Endothelial cell of umbilical vein (primary cell): ENCODE data around the gene ELK3. TPM values are rescaled to one million over a fixed set of nuclear protein-coding genes. Genes with fewer than 3 reads are reported as not detected.

Source experiments
- BruUV-seq: library from RNA; stranded (reverse); fragments of 400-500 nt; replicated peaks from 2 replicates; lab custom pipeline; 2021; lab: Mats Ljungman, UMichigan
- CTCF ChIA-PET: fragments of 300-600, 350-600 bp; sonication (Branson Sonifier 250); formaldehyde crosslinking; loops from one replicate; lab custom pipeline; 2021; ENCODE audit warnings: antibody characterized with exemption, inconsistent platforms; lab: Charles Lee
- POLR2A ChIA-PET: fragments of 300-600, 350-600 bp; sonication (Branson Sonifier 250); formaldehyde crosslinking; loops from one replicate; lab custom pipeline; 2021; ENCODE audit warnings: antibody characterized with exemption, inconsistent platforms; lab: Charles Lee
- DNase-seq: peaks from one replicate; pipeline ENCODE4 v3.0.0-alpha.2; 2011; ENCODE audit warnings: low read depth, low spot score
- FAIRE-seq: peaks from 2 replicates; lab custom pipeline; 2011; peaks lifted over from hg19 to GRCh38; lab: Jason Lieb, UNC
- H2AFZ ChIP-seq: 2 replicates; pipeline ENCODE4 v1.6.0; 2012; ENCODE audit warnings: low read depth, low read length, control low read depth, inconsistent platforms
- H3K27ac ChIP-seq: 2 replicates; pipeline ENCODE4 v1.5.1; 2011; ENCODE audit warnings: low read depth, mild to moderate bottlenecking, control low read depth, low read length, moderate library complexity; ENCODE audit not compliant: insufficient read depth
- H3K27me3 ChIP-seq, 2 experiments: 2 replicates each; pipeline versions ENCODE4 v1.6.0 to v1.6.1; 2011; ENCODE audit warnings: low read length in 2 of 2, mixed read lengths in 1 of 2; ENCODE audit not compliant: control insufficient read depth in 2 of 2, insufficient read depth in 2 of 2
- H3K36me3 ChIP-seq, 2 experiments: 2 replicates in 1 of 2; 3 replicates in 1 of 2; pipeline ENCODE4 v1.5.1; 2011; ENCODE audit warnings: low read length in 2 of 2, mild to moderate bottlenecking in 1 of 2, moderate library complexity in 1 of 2; ENCODE audit not compliant: control insufficient read depth in 2 of 2, insufficient read depth in 2 of 2; ENCODE audit errors: extremely low read depth in 1 of 2
- H3K4me1 ChIP-seq: 3 replicates; pipeline ENCODE4 v1.5.1; 2011; ENCODE audit warnings: mild to moderate bottlenecking, low read length; ENCODE audit not compliant: control insufficient read depth, insufficient read depth; ENCODE audit errors: extremely low read depth
- H3K4me2 ChIP-seq: 2 replicates; pipeline ENCODE4 v1.6.1; 2011; ENCODE audit warnings: low read length, control low read depth, mixed read lengths; ENCODE audit not compliant: insufficient read depth
- H3K4me3 ChIP-seq, 3 experiments: fragments of 200-600 bp in 1 of 3; sonication (generic), shearing (Covaris generic) in 1 of 3; replicated peaks in 1 of 3; 2 replicates each; pipeline ENCODE4 v1.5.1; 2011 to 2016; ENCODE audit warnings: control low read depth in 3 of 3, low read length in 3 of 3, mild to moderate bottlenecking in 2 of 3, inconsistent platforms in 1 of 3, low read depth in 1 of 3, moderate library complexity in 1 of 3; ENCODE audit not compliant: insufficient read depth in 1 of 3
- H3K79me2 ChIP-seq: 2 replicates; pipeline ENCODE4 v1.6.0; 2012; ENCODE audit warnings: low read length, inconsistent platforms; ENCODE audit not compliant: control insufficient read depth, insufficient read depth
- H3K9ac ChIP-seq: replicated peaks from 2 replicates; pipeline ENCODE3; 2011; ENCODE audit warnings: low read length, control low read depth; ENCODE audit not compliant: insufficient read depth; ENCODE audit errors: extremely low read depth
- H3K9me1 ChIP-seq: replicated peaks from 3 replicates; pipeline ENCODE4 v1.6.0; 2011; ENCODE audit warnings: mild to moderate bottlenecking, low read length; ENCODE audit not compliant: control insufficient read depth, insufficient read depth; ENCODE audit errors: extremely low read depth
- H3K9me3 ChIP-seq: replicated peaks from 2 replicates; pipeline ENCODE4 v1.5.1; 2012; ENCODE audit warnings: low read length, inconsistent platforms; ENCODE audit not compliant: control insufficient read depth, insufficient read depth
- H4K20me1 ChIP-seq: replicated peaks from 2 replicates; pipeline ENCODE3; 2011; ENCODE audit warnings: mild to moderate bottlenecking, low read length; ENCODE audit not compliant: control insufficient read depth, insufficient read depth; ENCODE audit errors: extremely low read depth
- EZH2 ChIP-seq: IDR thresholded peaks from 2 replicates; pipeline ENCODE4 v1.6.1; 2012; ENCODE audit warnings: borderline replicate concordance, low read depth, mild to moderate bottlenecking, moderate library complexity, low read length, inconsistent platforms; ENCODE audit not compliant: severe bottlenecking
- FOS ChIP-seq: IDR thresholded peaks from 2 replicates; pipeline ENCODE4 v1.6.1; 2011; ENCODE audit warnings: mild to moderate bottlenecking, low read length, moderate library complexity, borderline replicate concordance; ENCODE audit not compliant: insufficient read depth
- GATA2 ChIP-seq: IDR thresholded peaks from 2 replicates; pipeline ENCODE4 v1.7.0; 2011; ENCODE audit warnings: low read depth, mild to moderate bottlenecking, moderate library complexity, mixed read lengths, low read length; ENCODE audit not compliant: insufficient read length, insufficient read depth
- JUN ChIP-seq: IDR thresholded peaks from 2 replicates; pipeline ENCODE4 v1.6.1; 2011; ENCODE audit warnings: borderline replicate concordance, low read depth; ENCODE audit not compliant: insufficient read length, insufficient read depth
- MYC ChIP-seq: IDR thresholded peaks from one replicate; pipeline ENCODE4 v1.6.1; 2011; ENCODE audit warnings: mild to moderate bottlenecking, low read depth, low read length
- POLR2A ChIP-seq: IDR thresholded peaks from 2 replicates; pipeline ENCODE4 v1.6.1; 2012; ENCODE audit warnings: low read depth, mild to moderate bottlenecking, control low read depth, low read length
- POLR2AphosphoS5 ChIP-seq: IDR thresholded peaks from 2 replicates; pipeline ENCODE4 v1.6.1; 2012; ENCODE audit warnings: low read depth, mild to moderate bottlenecking, control low read depth, low read length, moderate library complexity; ENCODE audit not compliant: insufficient read depth
- dilution Hi-C: fragments of 300-500 bp; cut with MboI; formaldehyde crosslinking; loops from one replicate; pipeline ENCODE4 v1.15.0; 2019; ENCODE audit warnings: low sequenced_read_pairs; ENCODE audit not compliant: extremely low pct_ligation_motif_present
- intact Hi-C: fragments of 100-400 bp; cut with micrococcal nuclease; formaldehyde crosslinking; loops from one replicate; pipeline ENCODE4 v1.10.0; 2022
- polyA plus RNA-seq, 4 experiments: library from polyadenylated mRNA; depleted of rRNA in 3 of 4; stranded (reverse) in 3 of 4; unstranded in 1 of 4; fragments of >200 nt; gene quantifications; 2 replicates each; pipeline versions ENCODE4 v1.2.1 to v1.2.3, GENCODE V29; 2011 to 2012; ENCODE audit warnings: missing spikeins in 1 of 4
- total RNA-seq: library from RNA; stranded (reverse); gene quantifications from 2 replicates; pipeline ENCODE4 v1.2.3, GENCODE V29; 2021
- TF ChIP-seq, protein P1 (sequence below): IDR thresholded peaks from 2 replicates; pipeline ENCODE4 v1.6.1; 2011; ENCODE audit not compliant: insufficient read depth, insufficient read length
- TF ChIP-seq, protein P2 (sequence below), 2 donors: IDR thresholded peaks; 1 replicate in 1 of 2; 2 replicates in 1 of 2; pipeline ENCODE4 v1.5.1; 2011; ENCODE audit warnings: low read length in 2 of 2, mild to moderate bottlenecking in 2 of 2, moderate library complexity in 2 of 2, control low read depth in 1 of 2, inconsistent platforms in 1 of 2, low read depth in 1 of 2; ENCODE audit not compliant: insufficient read depth in 1 of 2; ENCODE audit errors: extremely low read depth in 1 of 2

Gene ELK3
- total and polyA plus RNA-seq, 2 donors (not counting 3 experiments of a cell fraction or from before 2014, with no cell fraction given): 64.8 to 132 TPM

DNA sequence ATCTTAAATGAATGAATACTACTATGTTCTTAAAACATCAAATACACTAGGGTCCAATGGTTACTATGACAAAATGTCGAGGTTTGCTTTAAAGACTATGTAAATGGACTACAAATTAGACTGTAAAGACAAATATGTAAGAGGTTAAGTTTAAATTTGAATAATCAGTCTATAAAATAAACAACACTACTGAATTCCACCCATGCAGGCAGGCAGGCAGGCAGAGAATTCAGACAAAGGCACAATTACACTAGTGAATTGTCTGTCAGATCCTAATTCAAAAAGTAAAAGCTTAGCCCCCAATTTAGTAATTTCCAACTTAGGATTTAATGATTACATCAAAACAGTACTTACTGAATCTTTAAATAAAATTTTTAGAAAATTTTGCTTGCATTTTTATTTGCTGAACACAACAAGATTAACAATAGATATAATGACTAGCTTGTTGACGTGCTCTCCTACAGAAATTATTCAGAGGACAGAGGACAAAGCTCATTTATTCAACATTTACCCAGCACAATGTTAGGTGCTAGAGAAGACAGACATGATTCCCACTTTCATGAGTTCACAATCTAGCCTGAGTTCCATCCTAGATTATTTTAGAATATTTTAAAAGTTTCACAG is 108.6 kb downstream of the ELK3 start:
- TF ChIP-seq FOS (no peak), MYC (no peak), EZH2 (no peak), POLR2AphosphoS5 (no peak), GATA2 (no peak), JUN (no peak), POLR2A (no peak)
- TF ChIP-seq, protein P1, sequence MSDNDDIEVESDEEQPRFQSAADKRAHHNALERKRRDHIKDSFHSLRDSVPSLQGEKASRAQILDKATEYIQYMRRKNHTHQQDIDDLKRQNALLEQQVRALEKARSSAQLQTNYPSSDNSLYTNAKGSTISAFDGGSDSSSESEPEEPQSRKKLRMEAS: no peak
- TF ChIP-seq, protein P2, sequence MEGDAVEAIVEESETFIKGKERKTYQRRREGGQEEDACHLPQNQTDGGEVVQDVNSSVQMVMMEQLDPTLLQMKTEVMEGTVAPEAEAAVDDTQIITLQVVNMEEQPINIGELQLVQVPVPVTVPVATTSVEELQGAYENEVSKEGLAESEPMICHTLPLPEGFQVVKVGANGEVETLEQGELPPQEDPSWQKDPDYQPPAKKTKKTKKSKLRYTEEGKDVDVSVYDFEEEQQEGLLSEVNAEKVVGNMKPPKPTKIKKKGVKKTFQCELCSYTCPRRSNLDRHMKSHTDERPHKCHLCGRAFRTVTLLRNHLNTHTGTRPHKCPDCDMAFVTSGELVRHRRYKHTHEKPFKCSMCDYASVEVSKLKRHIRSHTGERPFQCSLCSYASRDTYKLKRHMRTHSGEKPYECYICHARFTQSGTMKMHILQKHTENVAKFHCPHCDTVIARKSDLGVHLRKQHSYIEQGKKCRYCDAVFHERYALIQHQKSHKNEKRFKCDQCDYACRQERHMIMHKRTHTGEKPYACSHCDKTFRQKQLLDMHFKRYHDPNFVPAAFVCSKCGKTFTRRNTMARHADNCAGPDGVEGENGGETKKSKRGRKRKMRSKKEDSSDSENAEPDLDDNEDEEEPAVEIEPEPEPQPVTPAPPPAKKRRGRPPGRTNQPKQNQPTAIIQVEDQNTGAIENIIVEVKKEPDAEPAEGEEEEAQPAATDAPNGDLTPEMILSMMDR (IDR thresholded peaks at IDR 0.05; ENCODE audit: extremely low read depth in 1 of 2, insufficient read depth in 1 of 2, low read depth in 1 of 2, low read length in 2 of 2): no peak
- ChIA-PET POLR2A (interaction anchor here (1.3 kb wide), 1 partner anchor 136 kb away, joined by 3 read pairs; no protein-coding TSS in a partner anchor), CTCF (interaction anchor here (0.6 to 1.7 kb wide), 5 partner anchors 9 to 214 kb away, joined by 3 to 8 read pairs (median 3); no protein-coding TSS in a partner anchor)
- Histone ChIP-seq H3K27ac (peak overlapping the region; percentile 17), H3K4me3 (no peak overlapping the region), H4K20me1 (peaks cover 14% of the 10 kb centered on the region), H3K36me3 (peaks cover 7 to 17% of the 10 kb centered on the region in 2 experiments), H3K79me2 (peaks cover 93% of the 10 kb centered on the region), H3K9me3 (no peaks in the 10 kb centered on the region), H3K9me1 (no peaks in the 10 kb centered on the region), H3K9ac (no peak overlapping the region), H3K4me2 (no peak overlapping the region), H3K27me3 (no peaks in the 10 kb centered on the region), H2AFZ (no peak overlapping the region), H3K4me1 (peaks cover 3% of the 10 kb centered on the region)
- intact Hi-C loops (no loop called here), dilution Hi-C loops (no loop called here)
- no TSS peak for BruUV-seq
- no peak for DNase-seq
- FAIRE-seq: no peak
